ENCODE data around the gene AMT. TPM values are rescaled to one million over a fixed set of nuclear protein-coding genes. Genes with fewer than 3 reads are reported as not detected.

AMT gene
- total RNA-seq, 4 donors from 2014 or later: 1.6 to 6.8 (median 3.3) TPM

DNA sequence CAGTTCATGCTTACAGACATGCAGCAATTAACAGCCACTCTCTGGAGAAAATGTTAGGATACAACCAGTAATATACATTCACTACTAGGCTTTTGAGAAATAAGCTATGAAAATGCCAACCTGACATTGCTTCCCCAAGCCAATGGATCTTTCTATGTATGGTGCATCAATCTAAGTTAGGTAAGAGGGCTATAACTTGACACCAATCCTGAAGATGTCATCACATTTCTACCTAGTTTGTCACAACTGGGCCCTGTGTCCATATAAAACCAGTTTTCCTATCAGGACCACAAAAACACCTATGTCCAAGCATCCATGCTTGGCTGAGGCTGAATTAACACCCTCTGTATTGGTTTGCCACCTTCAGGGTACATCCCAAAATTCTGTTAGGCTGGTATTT is 50.3 kb downstream of the AMT start:
- no peak for ATAC-seq (ENCODE audit: low FRiP score)

DNA sequence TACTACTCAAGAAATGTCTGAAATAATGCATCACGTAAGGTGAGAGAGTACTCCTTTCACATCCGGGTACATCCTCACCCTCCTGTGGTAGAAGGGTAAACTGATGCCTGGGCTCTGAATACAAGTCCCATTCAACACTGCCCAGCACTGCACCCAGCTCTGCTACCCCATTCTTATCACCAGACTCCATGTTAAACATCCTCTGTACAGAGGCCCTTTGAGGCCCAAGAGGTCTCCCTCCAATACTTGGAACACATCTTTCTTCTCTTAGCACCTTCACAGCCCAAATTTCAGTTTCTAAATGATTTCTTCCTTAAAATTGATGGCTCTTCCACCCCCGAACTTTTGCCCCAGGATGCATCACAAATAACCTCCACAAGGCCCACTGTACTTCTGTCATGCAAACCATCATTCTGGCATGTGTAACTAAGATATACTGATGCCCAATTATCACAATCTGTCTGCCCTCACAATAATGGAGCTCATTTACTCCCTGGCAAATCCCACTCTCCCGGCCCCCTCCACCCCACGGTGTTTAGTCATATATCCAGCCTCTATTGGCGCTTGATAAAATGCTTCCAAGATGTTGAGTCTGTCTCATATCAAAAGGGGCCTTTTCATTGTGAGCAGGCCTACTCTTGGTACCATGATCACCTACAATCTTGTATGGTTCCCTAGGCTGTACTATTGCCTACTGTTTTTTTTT is 51.5 kb downstream of the AMT start:
- ATAC-seq (ENCODE audit: low FRiP score) (no peak), DNase-seq (ENCODE audit: low spot score) (no peak)
- TF ChIP-seq, protein P1, sequence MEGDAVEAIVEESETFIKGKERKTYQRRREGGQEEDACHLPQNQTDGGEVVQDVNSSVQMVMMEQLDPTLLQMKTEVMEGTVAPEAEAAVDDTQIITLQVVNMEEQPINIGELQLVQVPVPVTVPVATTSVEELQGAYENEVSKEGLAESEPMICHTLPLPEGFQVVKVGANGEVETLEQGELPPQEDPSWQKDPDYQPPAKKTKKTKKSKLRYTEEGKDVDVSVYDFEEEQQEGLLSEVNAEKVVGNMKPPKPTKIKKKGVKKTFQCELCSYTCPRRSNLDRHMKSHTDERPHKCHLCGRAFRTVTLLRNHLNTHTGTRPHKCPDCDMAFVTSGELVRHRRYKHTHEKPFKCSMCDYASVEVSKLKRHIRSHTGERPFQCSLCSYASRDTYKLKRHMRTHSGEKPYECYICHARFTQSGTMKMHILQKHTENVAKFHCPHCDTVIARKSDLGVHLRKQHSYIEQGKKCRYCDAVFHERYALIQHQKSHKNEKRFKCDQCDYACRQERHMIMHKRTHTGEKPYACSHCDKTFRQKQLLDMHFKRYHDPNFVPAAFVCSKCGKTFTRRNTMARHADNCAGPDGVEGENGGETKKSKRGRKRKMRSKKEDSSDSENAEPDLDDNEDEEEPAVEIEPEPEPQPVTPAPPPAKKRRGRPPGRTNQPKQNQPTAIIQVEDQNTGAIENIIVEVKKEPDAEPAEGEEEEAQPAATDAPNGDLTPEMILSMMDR (IDR thresholded peaks at IDR 0.05): no peak

More for the DNA sequence above, 50.3 kb downstream of the AMT start:
- TF ChIP-seq, protein P1 (IDR thresholded peaks at IDR 0.05): no peak
- DNase-seq (ENCODE audit: low spot score): no peak

Small RNA genes lying within 50 kb of the gene (small RNA-seq; reads per million reads assigned to genes)
- not detected for gene RNA5SP130

Other genes starting within 250 kb of the AMT start
- 10 to 100 TPM in 1 of 4 donors, 1 to 10 TPM in 3; 3.5 to 13.7 (median 5.6) TPM for gene C3orf62, start 145.2 kb downstream of the AMT start, total RNA-seq
- gene USP4, start 82.4 kb downstream of the AMT start, total RNA-seq: 10 to 100 TPM; 17.3 to 43.3 (median 34.6) TPM
- gene GPX1, start 64.1 kb downstream of the AMT start, total RNA-seq: 100 to 1,000 TPM; 318 to 730 (median 464) TPM
- 100 to 1,000 TPM; 456 to 542 (median 494) TPM for gene RHOA, start 10.5 kb downstream of the AMT start, total RNA-seq
- 10 to 100 TPM; 15.1 to 30.9 (median 24.0) TPM for gene TCTA, start 10.1 kb downstream of the AMT start, total RNA-seq
- 1 to 10 TPM; 2.7 to 9.4 (median 5.6) TPM for gene NICN1, start 6.9 kb upstream of the AMT start, total RNA-seq
- gene DAG1, start 47.8 kb upstream of the AMT start, total RNA-seq: 10 to 100 TPM; 37.8 to 65.0 (median 44.4) TPM
- gene BSN, start 132.0 kb upstream of the AMT start, total RNA-seq: under 1 TPM; 0.09 to 0.63 (median 0.37) TPM